SW480 (cell line): ENCODE data around the gene PTPRE.

ENCODE experiments used
- DNase-seq: peaks from one replicate; pipeline ENCODE4 v3.0.0-alpha.2; 2016; ENCODE audit warnings: low spot score

Gene PTPRE

GRCh38 chr10:127906548-127907377 lies at the start of gene PTPRE:
PTPRE (plus strand) TSS chr10:127907103; CDS start chr10:128040882, 133,779 bp downstream.
- DNase-seq, result peak; percentile 83

- DNase-seq, result no peak
Observed at GRCh38 chr10:127860592-127860991, 46.3 kb upstream of the PTPRE start.

- DNase-seq, result no peak
Observed at GRCh38 chr10:127863231-127863825, 43.6 kb upstream of the PTPRE start.

- DNase-seq, result no peak
Observed at GRCh38 chr10:127866276-127867013, 40.5 kb upstream of the PTPRE start.

- no peak for DNase-seq
Observed at GRCh38 chr10:127867805-127868204, 39.1 kb upstream of the PTPRE start.

GRCh38 chr10:127869329-127869728 lies 37.6 kb upstream of the PTPRE start:
- no peak for DNase-seq

GRCh38 chr10:127871631-127872010 lies 35.3 kb upstream of the PTPRE start:
- DNase-seq, result no peak

GRCh38 chr10:127872011-127872761 lies 34.7 kb upstream of the PTPRE start:
- DNase-seq, result no peak

GRCh38 chr10:127872871-127873600 lies 33.9 kb upstream of the PTPRE start:
- peak; percentile 81 for DNase-seq

GRCh38 chr10:127873901-127874470 lies 32.9 kb upstream of the PTPRE start:
- no peak for DNase-seq

- DNase-seq, result no peak
Observed at GRCh38 chr10:127874671-127875448, 32.0 kb upstream of the PTPRE start.

GRCh38 chr10:127875449-127875765 lies 31.5 kb upstream of the PTPRE start:
- DNase-seq, result no peak

GRCh38 chr10:127875916-127876315 lies 31.0 kb upstream of the PTPRE start:
- DNase-seq, result no peak

GRCh38 chr10:127877116-127877515 lies 29.8 kb upstream of the PTPRE start:
- DNase-seq, result no peak

GRCh38 chr10:127877699-127878098 lies 29.2 kb upstream of the PTPRE start:
- no peak for DNase-seq

GRCh38 chr10:127878475-127879055 lies 28.3 kb upstream of the PTPRE start:
- DNase-seq, result no peak

GRCh38 chr10:127880557-127880956 lies 26.3 kb upstream of the PTPRE start:
- no peak for DNase-seq

- peak; percentile 77 for DNase-seq
Observed at GRCh38 chr10:127881262-127881661, 25.6 kb upstream of the PTPRE start.

GRCh38 chr10:127882391-127882790 lies 24.5 kb upstream of the PTPRE start:
- no peak for DNase-seq

GRCh38 chr10:127882801-127883459 lies 24.0 kb upstream of the PTPRE start:
- DNase-seq, result no peak
